Motor neuron (in vitro differentiated cells): ENCODE measurements around the gene OPRM1. TPM values are rescaled to one million over a fixed set of nuclear protein-coding genes. Genes with fewer than 3 reads are reported as not detected.

Experiments used
- ATAC-seq, 8 experiments: fragments of 200-7000 bp; cut with Tn5 transposase; replicated peaks in 6 of 8; 2 replicates each; pipeline ENCODE4 v1.8.0; 2021; ENCODE audit warnings: mild to moderate bottlenecking in 8 of 8, moderate library complexity in 8 of 8
- H3K27ac ChIP-seq, 2 donors: fragments of 250-450 bp; sonication (Bioruptor Pico); 2 replicates each; pipeline ENCODE4 v1.9.0; 2021; ENCODE audit warnings: antibody characterized with exemption in 2 of 2, mild to moderate bottlenecking in 2 of 2, moderate library complexity in 1 of 2
- H3K4me1 ChIP-seq, 2 donors: fragments of 250-450 bp; sonication (Bioruptor Pico); replicated peaks in 1 of 2; 2 replicates each; pipeline ENCODE4 v1.6.1; 2021; ENCODE audit warnings: antibody characterized with exemption in 2 of 2, mild to moderate bottlenecking in 2 of 2, moderate library complexity in 1 of 2
- H3K4me3 ChIP-seq, 5 donors: fragments of 250-450 bp; sonication (Bioruptor Pico); 2 replicates each; pipeline ENCODE4 v1.9.0; 2021; ENCODE audit warnings: antibody characterized with exemption in 5 of 5, mild to moderate bottlenecking in 5 of 5, moderate library complexity in 4 of 5
- WGBS, 10 experiments: fragments of 450-650 bp; shearing (Covaris generic); methylation state at CpG; one replicate each; pipeline ENCODE4 v1.0.0; 2022; 5-methylcytosine and 5-hydroxymethylcytosine counted together
- in situ Hi-C, 9 experiments: fragments of 400-800 bp; cut with MboI; loops; one replicate each; pipeline ENCODE4 v1.15.0; 2021; ENCODE audit warnings: low sequenced_read_pairs in 9 of 9, low pct_unique_long_range_greater_than_20kb in 2 of 9; ENCODE audit not compliant: unreplicated experiment in 9 of 9
- total RNA-seq, 8 experiments: library from RNA; unstranded; fragments of 300-600 nt; gene quantifications; 2 replicates each; pipeline versions ENCODE4 v1.2.3 to v1.2.4, GENCODE V29; 2022

OPRM1 gene
- total RNA-seq, 8 experiments from 2014 or later, result 0.13 to 2.6 (median 1.7) TPM; not detected in 2

- no peak overlapping the region for H3K27ac ChIP-seq
- WGBS, 10 experiments, result 32 to 100% (median 86%) methylated on average over 3 to 7 of the region's 7 CpGs
- ATAC-seq, result no peak
- in situ Hi-C loops, result no loop called here
- no peaks in the 10 kb centered on the region for H3K4me1 ChIP-seq
- H3K4me3 ChIP-seq, result no peak overlapping the region
Observed at GRCh38 chr6:154261688-154262397, 222.8 kb downstream of the OPRM1 start.

GRCh38 chr6:154266560-154267099 lies 227.6 kb downstream of the OPRM1 start:
- no peaks in the 10 kb centered on the region for H3K4me1 ChIP-seq
- no peak overlapping the region for H3K4me3 ChIP-seq
- no peak for ATAC-seq
- H3K27ac ChIP-seq, result no peak overlapping the region
- in situ Hi-C loops, result no loop called here

- Histone ChIP-seq H3K27ac (no peak overlapping the region), H3K4me3 (no peak overlapping the region), H3K4me1 (no peaks in the 10 kb centered on the region)
- in situ Hi-C loops, result no loop called here
- ATAC-seq, result no peak
- 0 to 70% (median 33%) methylated on average over 1 to 2 of the region's 3 CpGs; no CpG with 5 or more reads in 3 of the 10 experiments for WGBS, 10 experiments
Observed at GRCh38 chr6:154267508-154268106, 228.6 kb downstream of the OPRM1 start.

GRCh38 chr6:154268486-154268885 lies 229.4 kb downstream of the OPRM1 start:
- in situ Hi-C loops, result no loop called here
- Histone ChIP-seq H3K4me1 (peaks cover 0 to 3% of the 10 kb centered on the region in 2 donors), H3K4me3 (no peak overlapping the region), H3K27ac (no peak overlapping the region)
- ATAC-seq, result no peak
- WGBS, 10 experiments, result 33 to 100% (median 87%) methylated on average over 2 to 3 of the region's 3 CpGs

DNA sequence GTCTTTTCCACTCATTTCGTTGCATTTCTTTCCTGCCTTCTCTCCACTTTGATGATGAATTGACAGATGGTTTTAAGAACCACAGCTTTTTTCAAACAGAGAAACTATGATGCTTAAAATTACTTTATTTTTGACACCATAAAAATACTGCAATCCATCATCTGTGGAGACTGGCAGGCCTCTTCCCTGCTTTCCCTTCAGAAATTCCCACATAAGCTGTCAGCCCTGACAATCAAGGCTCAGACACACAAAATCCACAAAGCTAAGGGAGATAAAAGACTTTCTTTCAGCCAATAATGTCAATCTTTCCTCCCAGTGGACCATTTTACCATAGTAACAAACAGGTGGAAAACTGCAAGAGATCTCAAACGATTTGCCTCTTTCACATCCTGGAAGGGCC lies 235.1 kb downstream of the OPRM1 start:
- in situ Hi-C loops, result loop anchor here in 1 of 9 experiments (10.0 kb wide), 1 partner anchor 119 kb away; no protein-coding TSS in a partner anchor
- H3K4me1 ChIP-seq, result peaks cover 0 to 3% of the 10 kb centered on the region in 2 donors
- ATAC-seq, result no peak
- no peak overlapping the region for H3K4me3 ChIP-seq
- 10 to 100% (median 69%) methylated on average over 1 to 2 of the region's 2 CpGs; no CpG with 5 or more reads in 1 of the 10 experiments for WGBS, 10 experiments
- no peak overlapping the region for H3K27ac ChIP-seq

GRCh38 chr6:154276810-154277628 lies 238.0 kb downstream of the OPRM1 start:
- peak in 4 of 8 experiments; percentile 24 to 67 (median 42) for ATAC-seq

GRCh38 chr6:154277629-154278017 lies 238.6 kb downstream of the OPRM1 start:
- in situ Hi-C loops, result loop anchor here in 3 of 9 experiments (10.0 to 25.0 kb wide), 3 partner anchors 115 to 1040 kb away; no protein-coding TSS in a partner anchor
- 42 to 100% (median 85%) methylated on average over 1 to 7 of the region's 7 CpGs for WGBS, 10 experiments
- H3K4me1 ChIP-seq, result peaks cover 3 to 9% of the 10 kb centered on the region in 2 donors
- no peak for ATAC-seq
- no peak overlapping the region for H3K27ac ChIP-seq
- H3K4me3 ChIP-seq, result no peak overlapping the region

More at GRCh38 chr6:154276810-154277628, 238.0 kb downstream of the OPRM1 start:
- Histone ChIP-seq H3K27ac (no peak overlapping the region), H3K4me3 (no peak overlapping the region), H3K4me1 (peaks cover 3 to 9% of the 10 kb centered on the region in 2 donors)
- in situ Hi-C loops, result loop anchor here in 3 of 9 experiments (10.0 to 25.0 kb wide), 3 partner anchors 115 to 1040 kb away; no protein-coding TSS in a partner anchor
- 17 to 95% (median 74%) methylated on average over 2 to 11 of the region's 11 CpGs for WGBS, 10 experiments

DNA sequence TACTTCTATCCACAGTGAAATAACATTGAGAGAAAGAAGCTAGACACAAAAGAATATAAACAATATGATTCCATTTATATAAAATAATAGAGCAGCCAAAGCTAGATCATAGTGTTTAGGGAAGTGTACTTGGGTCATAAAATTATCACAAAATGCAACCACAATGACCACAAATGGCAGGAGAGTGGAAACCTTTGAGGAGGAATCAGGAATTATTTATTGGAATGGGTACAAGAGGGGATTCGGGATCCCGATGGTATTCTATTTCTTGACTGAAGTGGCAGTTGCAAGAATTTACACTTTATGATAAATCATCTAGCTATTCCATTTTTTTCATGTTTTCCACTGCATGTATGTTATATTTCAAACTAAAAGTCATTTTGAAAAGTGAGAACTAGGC lies 241.5 kb downstream of the OPRM1 start:
- Histone ChIP-seq H3K27ac (no peak overlapping the region), H3K4me3 (no peak overlapping the region), H3K4me1 (peaks cover 0 to 9% of the 10 kb centered on the region in 2 donors)
- WGBS, 10 experiments, result 13 to 100% (median 92%) methylated on average over 1 to 2 of the region's 2 CpGs; no CpG with 5 or more reads in 2 of the 10 experiments
- ATAC-seq, result no peak
- in situ Hi-C loops, result loop anchor here in 2 of 9 experiments (25.0 kb wide), 2 partner anchors 118 to 1043 kb away; no protein-coding TSS in a partner anchor

DNA sequence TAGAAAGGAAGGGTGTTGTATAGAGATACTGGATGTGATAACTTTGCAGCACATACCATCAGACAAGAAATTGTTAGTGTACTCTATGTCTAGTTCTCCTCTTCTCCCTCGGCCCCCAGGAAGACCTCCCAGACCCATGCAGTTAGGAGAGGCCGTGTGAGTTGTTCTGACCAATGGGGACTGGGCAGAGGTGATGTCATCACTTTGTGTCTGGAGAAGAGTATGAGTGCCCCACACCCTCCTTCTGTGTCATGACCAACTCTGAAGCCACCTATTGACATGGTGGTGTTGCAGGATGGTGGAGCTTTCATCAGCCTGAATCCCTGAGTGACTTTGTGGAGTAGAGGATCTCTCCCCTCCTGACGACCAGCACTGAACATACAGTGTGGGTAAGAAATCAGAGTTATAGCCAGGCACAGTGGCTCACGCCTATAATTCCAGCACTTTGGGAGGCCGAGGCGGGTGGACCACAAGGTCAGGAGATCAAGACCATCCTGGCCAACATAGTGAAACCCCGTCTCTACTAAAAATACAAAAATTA lies 245.3 kb downstream of the OPRM1 start:
- WGBS, 10 experiments, result 67 to 100% (median 92%) methylated on average over 1 to 4 of the region's 7 CpGs; no CpG with 5 or more reads in 4 of the 10 experiments
- H3K27ac ChIP-seq, result no peak overlapping the region
- no peak for ATAC-seq
- H3K4me3 ChIP-seq, result no peak overlapping the region
- peaks cover 0 to 8% of the 10 kb centered on the region in 2 donors for H3K4me1 ChIP-seq
- in situ Hi-C loops, result loop anchor here in 2 of 9 experiments (25.0 kb wide), 2 partner anchors 122 to 1047 kb away; no protein-coding TSS in a partner anchor

- WGBS, 10 experiments, result 0 to 100% (median 67%) methylated on average over 1 of the region's 1 CpG; no CpG with 5 or more reads in 3 of the 10 experiments
- Histone ChIP-seq H3K4me3 (no peak overlapping the region), H3K4me1 (no peaks in the 10 kb centered on the region), H3K27ac (no peak overlapping the region)
- no peak for ATAC-seq
- in situ Hi-C loops, result loop anchor here in 2 of 9 experiments (25.0 kb wide), 2 partner anchors 124 to 1049 kb away; no protein-coding TSS in a partner anchor
Observed at GRCh38 chr6:154285826-154286225, 246.8 kb downstream of the OPRM1 start.

DNA sequence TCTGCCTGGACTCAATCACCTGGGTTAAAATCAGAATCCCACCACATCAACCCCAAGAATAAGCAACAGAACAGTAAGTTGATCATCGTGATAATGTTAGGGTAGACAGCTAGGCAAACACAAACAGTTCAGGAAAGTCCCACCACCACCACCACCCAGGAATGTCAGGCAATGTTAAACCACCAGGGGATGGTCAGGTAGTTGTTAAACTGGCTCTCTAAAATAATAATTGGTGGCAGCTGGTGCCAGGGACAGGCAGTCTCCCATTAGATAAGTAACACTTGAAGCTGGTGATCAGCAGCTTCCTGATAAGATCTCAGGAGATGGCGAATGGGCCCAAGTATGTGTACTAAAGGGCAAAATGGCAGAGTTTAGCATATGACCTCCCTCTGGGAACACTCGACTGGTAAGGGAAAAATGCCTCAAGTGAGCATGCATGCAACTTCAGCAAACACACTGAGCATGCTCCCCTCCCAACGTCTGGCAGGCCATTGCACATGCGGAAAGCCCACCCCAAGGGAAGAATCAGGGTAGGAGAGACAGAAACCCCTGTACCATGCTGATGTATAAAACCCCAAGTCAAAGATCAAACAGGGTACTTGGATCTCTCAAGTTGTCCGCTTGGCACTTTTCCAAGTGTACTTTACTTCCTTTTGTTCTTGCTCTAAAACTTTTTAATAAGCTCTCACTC lies 250.9 kb downstream of the OPRM1 start:
- no peak overlapping the region for H3K4me3 ChIP-seq
- in situ Hi-C loops, result loop anchor here in 2 of 9 experiments (25.0 kb wide), 2 partner anchors 128 to 1053 kb away; no protein-coding TSS in a partner anchor
- ATAC-seq, result no peak
- no peak overlapping the region for H3K27ac ChIP-seq
- WGBS, 10 experiments, result 69 to 100% (median 95%) methylated on average over 1 to 5 of the region's 6 CpGs; no CpG with 5 or more reads in 1 of the 10 experiments
- no peaks in the 10 kb centered on the region for H3K4me1 ChIP-seq

DNA sequence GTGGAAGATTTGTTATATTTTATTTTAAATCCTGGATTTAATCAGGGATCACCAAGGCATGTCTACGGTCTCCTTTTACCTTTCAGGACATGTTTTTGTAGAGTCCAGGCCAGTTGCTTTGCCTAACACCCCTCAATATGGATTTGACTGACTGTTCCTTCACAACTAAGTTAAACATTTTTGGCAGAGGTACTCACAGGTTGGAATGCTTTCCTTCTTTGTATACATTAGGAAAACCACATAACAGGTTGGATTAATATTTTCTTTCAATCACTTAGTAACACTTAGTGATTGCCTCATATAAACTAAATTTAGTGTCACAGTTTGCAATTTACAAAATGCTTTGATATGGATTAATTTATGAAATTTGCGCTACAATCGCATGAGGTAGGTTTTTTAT lies 253.0 kb downstream of the OPRM1 start:
- H3K27ac ChIP-seq, result no peak overlapping the region

More for the DNA sequence above, 253.0 kb downstream of the OPRM1 start:
- H3K4me3 ChIP-seq, result no peak overlapping the region
- ATAC-seq, result no peak
- WGBS, 10 experiments, result 0 to 100% (median 90%) methylated on average over 1 to 3 of the region's 3 CpGs; no CpG with 5 or more reads in 1 of the 10 experiments
- in situ Hi-C loops, result loop anchor here in 2 of 9 experiments (25.0 kb wide), 2 partner anchors 130 to 1055 kb away; no protein-coding TSS in a partner anchor
- no peaks in the 10 kb centered on the region for H3K4me1 ChIP-seq
